PFSK-1 (cell line): ENCODE results near the gene INHBB.

Source experiments
- FOXP2 ChIP-seq: optimal IDR thresholded peaks from 2 replicates; pipeline ENCODE3; 2011; ENCODE audit warnings: borderline replicate concordance, control low read depth, inconsistent platforms; ENCODE audit not compliant: insufficient read depth; ENCODE audit errors: extremely low read length, extremely low read depth
- POLR2AphosphoS5 ChIP-seq: IDR thresholded peaks from 2 replicates; pipeline ENCODE4 v1.6.1; 2012; ENCODE audit warnings: low read depth, mild to moderate bottlenecking, control low read depth, low read length, moderate library complexity
- SIN3A ChIP-seq: IDR thresholded peaks from 2 replicates; pipeline ENCODE4 v1.6.1; 2012; ENCODE audit warnings: mild to moderate bottlenecking, low read length, moderate library complexity, borderline replicate concordance; ENCODE audit not compliant: insufficient read depth
- TAF1 ChIP-seq: IDR thresholded peaks from 2 replicates; pipeline ENCODE4 v1.6.1; 2012; ENCODE audit warnings: low read length, control low read depth, borderline replicate concordance; ENCODE audit not compliant: insufficient read depth
- TF ChIP-seq, protein P1 (sequence below), 2 experiments: IDR thresholded peaks; 2 replicates each; pipeline versions ENCODE4 v1.6.1 to v1.8.0; 2011 to 2012; ENCODE audit warnings: low read depth in 2 of 2, low read length in 2 of 2, control low read depth in 1 of 2, inconsistent platforms in 1 of 2, mild to moderate bottlenecking in 1 of 2, moderate library complexity in 1 of 2; ENCODE audit not compliant: insufficient read depth in 1 of 2

The INHBB gene

DNA sequence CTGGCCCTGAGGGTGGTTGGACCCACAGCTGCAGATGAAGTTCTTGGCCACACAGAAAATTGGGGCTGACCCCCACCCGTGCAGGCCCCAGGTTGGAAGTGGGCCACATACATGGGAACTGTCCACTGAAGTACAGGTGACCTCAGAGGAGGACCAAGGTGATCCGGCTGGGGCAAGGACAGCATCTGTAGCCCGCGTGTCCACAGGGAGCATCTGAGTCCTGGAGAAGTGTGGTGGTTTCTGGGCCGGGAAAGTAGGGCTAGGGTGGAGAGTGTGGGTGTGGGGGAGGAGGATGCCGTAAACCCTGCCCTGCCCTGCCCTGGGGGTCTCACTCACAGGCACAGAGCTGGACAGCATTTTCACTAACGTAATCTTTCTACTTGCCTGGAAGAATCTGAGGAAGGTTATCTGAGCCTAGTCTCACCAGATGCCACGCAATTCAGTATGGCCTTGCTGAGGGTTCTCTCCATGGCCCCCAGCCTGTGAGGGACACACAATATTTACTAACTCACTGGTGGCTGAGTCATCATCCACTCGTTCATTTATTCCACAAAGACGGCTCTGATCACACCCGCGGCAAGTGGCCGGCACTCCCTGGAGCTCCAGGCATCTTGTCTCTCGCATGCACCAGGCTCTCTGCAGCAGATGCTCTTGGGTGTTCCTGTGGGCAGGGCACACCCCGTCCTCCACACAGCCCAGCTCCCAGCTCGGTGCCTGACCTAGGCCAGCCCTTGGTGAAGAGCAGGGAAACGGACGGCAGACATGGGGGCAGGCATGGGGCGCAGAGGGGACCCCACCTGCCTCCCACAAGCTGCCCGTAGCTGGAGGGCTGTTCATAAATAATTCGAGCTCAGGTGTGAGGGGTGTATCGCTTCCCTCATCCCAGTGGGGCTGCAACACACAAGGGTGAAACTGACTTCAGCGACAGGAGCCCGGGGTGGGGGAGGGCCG, 51.2 kb downstream of the INHBB start:
- TF ChIP-seq, protein P1, sequence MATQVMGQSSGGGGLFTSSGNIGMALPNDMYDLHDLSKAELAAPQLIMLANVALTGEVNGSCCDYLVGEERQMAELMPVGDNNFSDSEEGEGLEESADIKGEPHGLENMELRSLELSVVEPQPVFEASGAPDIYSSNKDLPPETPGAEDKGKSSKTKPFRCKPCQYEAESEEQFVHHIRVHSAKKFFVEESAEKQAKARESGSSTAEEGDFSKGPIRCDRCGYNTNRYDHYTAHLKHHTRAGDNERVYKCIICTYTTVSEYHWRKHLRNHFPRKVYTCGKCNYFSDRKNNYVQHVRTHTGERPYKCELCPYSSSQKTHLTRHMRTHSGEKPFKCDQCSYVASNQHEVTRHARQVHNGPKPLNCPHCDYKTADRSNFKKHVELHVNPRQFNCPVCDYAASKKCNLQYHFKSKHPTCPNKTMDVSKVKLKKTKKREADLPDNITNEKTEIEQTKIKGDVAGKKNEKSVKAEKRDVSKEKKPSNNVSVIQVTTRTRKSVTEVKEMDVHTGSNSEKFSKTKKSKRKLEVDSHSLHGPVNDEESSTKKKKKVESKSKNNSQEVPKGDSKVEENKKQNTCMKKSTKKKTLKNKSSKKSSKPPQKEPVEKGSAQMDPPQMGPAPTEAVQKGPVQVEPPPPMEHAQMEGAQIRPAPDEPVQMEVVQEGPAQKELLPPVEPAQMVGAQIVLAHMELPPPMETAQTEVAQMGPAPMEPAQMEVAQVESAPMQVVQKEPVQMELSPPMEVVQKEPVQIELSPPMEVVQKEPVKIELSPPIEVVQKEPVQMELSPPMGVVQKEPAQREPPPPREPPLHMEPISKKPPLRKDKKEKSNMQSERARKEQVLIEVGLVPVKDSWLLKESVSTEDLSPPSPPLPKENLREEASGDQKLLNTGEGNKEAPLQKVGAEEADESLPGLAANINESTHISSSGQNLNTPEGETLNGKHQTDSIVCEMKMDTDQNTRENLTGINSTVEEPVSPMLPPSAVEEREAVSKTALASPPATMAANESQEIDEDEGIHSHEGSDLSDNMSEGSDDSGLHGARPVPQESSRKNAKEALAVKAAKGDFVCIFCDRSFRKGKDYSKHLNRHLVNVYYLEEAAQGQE (IDR thresholded peaks at IDR 0.05; ENCODE audit: insufficient read depth in 1 of 2, low read depth in 2 of 2, low read length in 2 of 2), result no peak
- TF ChIP-seq TAF1, result no peak
- no peak for TF ChIP-seq FOXP2
- no peak for TF ChIP-seq POLR2AphosphoS5
- TF ChIP-seq SIN3A, result no peak

DNA sequence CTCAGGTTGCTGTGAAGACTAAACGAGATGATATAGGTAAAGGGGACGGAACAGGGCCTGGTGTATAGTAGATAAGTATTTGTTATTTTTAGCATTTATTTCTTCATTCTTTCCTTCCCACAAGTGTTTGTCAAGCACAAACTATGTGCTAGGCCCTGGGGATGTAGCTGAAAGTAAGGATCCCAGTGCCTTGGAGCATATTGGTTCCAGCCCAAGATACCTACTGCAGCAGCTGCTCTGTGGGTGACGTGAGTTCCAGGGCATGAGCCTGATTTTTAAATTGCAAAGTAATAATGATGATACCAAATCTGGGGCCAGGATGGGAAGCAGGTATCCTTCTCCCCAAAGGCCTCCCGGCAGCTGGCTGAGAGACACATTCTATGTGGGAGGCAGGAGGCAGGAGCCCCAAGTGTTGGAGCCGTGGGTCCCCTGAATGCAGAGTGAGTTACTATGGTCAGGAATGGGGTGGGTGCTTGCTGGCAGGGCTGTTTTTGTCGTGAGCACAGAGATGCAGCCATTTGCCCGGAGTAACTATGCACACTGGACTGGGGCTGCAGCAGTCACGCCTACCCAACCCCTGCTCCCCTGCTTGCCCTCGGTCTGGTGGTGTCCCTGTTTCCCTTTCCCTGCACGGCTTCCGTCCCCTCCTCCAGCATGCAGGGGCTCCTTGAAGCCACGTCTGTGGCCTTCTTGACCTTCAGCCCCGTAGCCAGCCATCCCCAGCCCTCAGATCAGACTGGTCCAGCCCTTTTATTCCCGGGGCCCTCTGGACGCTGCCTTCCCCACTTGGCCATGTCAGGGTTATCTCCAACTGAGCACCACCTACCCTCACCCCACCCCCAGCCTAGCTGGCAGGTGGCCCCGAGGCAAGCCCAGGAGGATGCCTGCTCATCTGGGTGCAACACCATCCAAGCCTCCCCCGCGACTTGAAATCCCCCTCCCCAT, 52.4 kb downstream of the INHBB start:
- TF ChIP-seq, protein P1 (IDR thresholded peaks at IDR 0.05; ENCODE audit: insufficient read depth in 1 of 2, low read depth in 2 of 2, low read length in 2 of 2), result no peak
- TF ChIP-seq SIN3A (no peak), FOXP2 (no peak), TAF1 (no peak), POLR2AphosphoS5 (no peak)

- TF ChIP-seq TAF1 (no peak), SIN3A (no peak), FOXP2 (no peak), POLR2AphosphoS5 (no peak)
- TF ChIP-seq, protein P1 (IDR thresholded peaks at IDR 0.05; ENCODE audit: insufficient read depth in 1 of 2, low read depth in 2 of 2, low read length in 2 of 2), result no peak
Measured at GRCh38 chr2:120398996-120399888, 53.3 kb downstream of the INHBB start.

GRCh38 chr2:120399889-120400240, 53.9 kb downstream of the INHBB start:
- TF ChIP-seq SIN3A, result no peak
- TF ChIP-seq, protein P1 (IDR thresholded peaks at IDR 0.05; ENCODE audit: insufficient read depth in 1 of 2, low read depth in 2 of 2, low read length in 2 of 2), result no peak
